Ovary (tissue), 9 donors: ENCODE results near the gene DMRTC1B. TPM values are rescaled to one million over a fixed set of nuclear protein-coding genes. Genes with fewer than 3 reads are reported as not detected.

ENCODE experiments used
- polyA plus RNA-seq, 2 donors: library from polyadenylated mRNA; stranded (reverse); fragments of 200-250 nt in 1 of 2; fragments of 350-450 nt in 1 of 2; fragmentation: Illumina TruSeq in 1 of 2; extraction: RNeasy Lipid Tissue Mini Kit (QIAGEN cat#74804) in 1 of 2; gene quantifications; one replicate each; pipeline ENCODE4 v1.2.3, GENCODE V29; 2013 to 2014
- small RNA-seq: library from RNA; depleted of rRNA; stranded (forward); fragments of <200 nt; gene quantifications from one replicate; pipeline ENCODE3, GENCODE V24; 2016
- total RNA-seq, 7 donors: library from RNA; depleted of rRNA in 2 of 7; stranded (reverse); fragments of >200 nt in 2 of 7; fragmentation: NEBNext Ultra II Directional in 3 of 7; extraction: Animal tissue kit (Norgen Biotek cat#: 25700) in 3 of 7; gene quantifications; one replicate each; pipeline versions ENCODE4 v1.1.0 to v1.2.4, GENCODE V29; 2016 to 2023
- donor health status: DM: no; HTN: no; CAD: no; lungs with moderate emphysema.
- donor health status: DM: no; HTN: no; CAD: no.
- donor health status: Bipolar disorder and iron deficiency.
- donor health status: DM: yes; HTN: yes; CAD: no.
- donor health status: DM: no; HTN: no; CAD: no.
- donor health status: DM: yes; HTN: yes; CAD: no.

The DMRTC1B gene
- total and polyA plus RNA-seq, 9 donors, result 0.57 to 5.6 (median 4.1) TPM; not detected in 1

Small RNAs within 50 kb of the gene (small RNA-seq; reads per million reads assigned to genes)
- not detected for gene RNU1-112P

Other genes with a start within 250 kb of the DMRTC1B start
- gene HDAC8, start 204.0 kb upstream of the DMRTC1B start, total RNA-seq, result 10 to 100 TPM; 19.2 to 28.8 (median 24.2) TPM
- 10 to 100 TPM; 16.9 to 33.7 TPM for gene HDAC8, start 204.0 kb upstream of the DMRTC1B start, polyA plus RNA-seq
- 10 to 100 TPM in 4 of 7 donors, 1 to 10 TPM in 3; 7.5 to 14.8 (median 10.1) TPM for gene PHKA1, start 62.6 kb upstream of the DMRTC1B start, total RNA-seq
- gene PHKA1, start 62.6 kb upstream of the DMRTC1B start, polyA plus RNA-seq, result 1 to 10 TPM; 4.6 to 7.5 TPM
- not detected for gene FAM236B, start 5.8 kb downstream of the DMRTC1B start, total RNA-seq
- not detected for gene FAM236B, start 5.8 kb downstream of the DMRTC1B start, polyA plus RNA-seq
- gene FAM236D, start 31.3 kb downstream of the DMRTC1B start, total RNA-seq, result not detected
- gene FAM236D, start 31.3 kb downstream of the DMRTC1B start, polyA plus RNA-seq, result not detected
- not detected for gene FAM236C, start 135.7 kb downstream of the DMRTC1B start, total RNA-seq
- gene FAM236C, start 135.7 kb downstream of the DMRTC1B start, polyA plus RNA-seq, result not detected
- not detected for gene FAM236A, start 161.3 kb downstream of the DMRTC1B start, total RNA-seq
- gene FAM236A, start 161.3 kb downstream of the DMRTC1B start, polyA plus RNA-seq, result not detected
- gene DMRTC1, start 166.9 kb downstream of the DMRTC1B start, total RNA-seq, result 1 to 10 TPM in 3 of 7 donors, under 1 TPM in 3, not detected in 1; 0.34 to 1.8 (median 0.95) TPM
- gene DMRTC1, start 166.9 kb downstream of the DMRTC1B start, polyA plus RNA-seq, result 1 to 10 TPM in 1 of 2 donors, not detected in 1; 2.0 TPM
- under 1 TPM in 1 of 7 donors, not detected in 6; 0.13 TPM for gene PABPC1L2B, start 226.0 kb downstream of the DMRTC1B start, total RNA-seq
- gene PABPC1L2B, start 226.0 kb downstream of the DMRTC1B start, polyA plus RNA-seq, result not detected